H9 (cell line): Measurements from ENCODE around the gene SCAND1. TPM values are rescaled to one million over a fixed set of nuclear protein-coding genes. Genes with fewer than 3 reads are reported as not detected.

ENCODE experiments used
- DNase-seq: peaks from one replicate; pipeline ENCODE4 v3.0.0-alpha.2; 2017
- H2AFZ ChIP-seq: one replicate; pipeline ENCODE4 v1.6.1; 2013; ENCODE audit warnings: mild to moderate bottlenecking, low read length, control low read depth, moderate library complexity
- H2AK5ac ChIP-seq: 2 replicates; pipeline ENCODE4 v1.6.1; 2013; ENCODE audit warnings: low read length, control low read depth, mixed read lengths; ENCODE audit not compliant: insufficient read length
- H2BK120ac ChIP-seq: one replicate; pipeline ENCODE4 v1.6.1; 2013; ENCODE audit warnings: low read depth, mild to moderate bottlenecking, low read length, control low read depth, inconsistent platforms; ENCODE audit not compliant: poor library complexity, severe bottlenecking
- H2BK12ac ChIP-seq: 2 replicates; pipeline ENCODE4 v1.6.1; 2013; ENCODE audit warnings: low read length, control low read depth, mixed read lengths, low read depth; ENCODE audit not compliant: insufficient read length
- H2BK15ac ChIP-seq: 2 replicates; pipeline ENCODE4 v1.6.1; 2013; ENCODE audit warnings: low read depth, low read length, control low read depth
- H2BK20ac ChIP-seq: one replicate; pipeline ENCODE4 v1.6.1; 2013; ENCODE audit warnings: low read depth, mild to moderate bottlenecking, low read length, control low read depth, inconsistent platforms; ENCODE audit not compliant: poor library complexity, severe bottlenecking
- H2BK5ac ChIP-seq: 2 replicates; pipeline ENCODE4 v1.6.1; 2013; ENCODE audit warnings: low read length, control low read depth, mixed read lengths; ENCODE audit not compliant: insufficient read length
- H3K14ac ChIP-seq: 2 replicates; pipeline ENCODE4 v1.6.1; 2013; ENCODE audit warnings: low read length, control low read depth; ENCODE audit not compliant: insufficient read depth
- H3K18ac ChIP-seq: 2 replicates; pipeline ENCODE4 v1.6.1; 2013; ENCODE audit warnings: low read depth, mild to moderate bottlenecking, mixed read lengths, low read length, control low read depth; ENCODE audit not compliant: insufficient read length
- H3K23ac ChIP-seq: 2 replicates; pipeline ENCODE4 v1.6.1; 2013; ENCODE audit warnings: low read length, control low read depth, mixed read lengths, low read depth; ENCODE audit not compliant: insufficient read length
- H3K23me2 ChIP-seq: 2 replicates; pipeline ENCODE4 v1.6.1; 2013; ENCODE audit warnings: low read depth, mild to moderate bottlenecking, mixed read lengths, low read length, control low read depth; ENCODE audit not compliant: insufficient read length, poor library complexity, severe bottlenecking
- H3K27ac ChIP-seq: 2 replicates; pipeline ENCODE4 v1.5.1; 2013; ENCODE audit warnings: low read length, control low read depth, mixed read lengths, low read depth; ENCODE audit not compliant: insufficient read length
- H3K27me3 ChIP-seq: 2 replicates; pipeline ENCODE4 v1.6.1; 2013; ENCODE audit warnings: low read length, control low read depth, inconsistent platforms; ENCODE audit not compliant: insufficient read depth
- H3K4ac ChIP-seq: 2 replicates; pipeline ENCODE4 v1.6.1; 2013; ENCODE audit warnings: low read depth, mild to moderate bottlenecking, control low read depth, inconsistent platforms, low read length, moderate library complexity
- H3K4me1 ChIP-seq: 2 replicates; pipeline ENCODE4 v1.6.1; 2013; ENCODE audit warnings: low read length, control low read depth, inconsistent platforms; ENCODE audit not compliant: insufficient read depth
- H3K4me2 ChIP-seq: 2 replicates; pipeline ENCODE4 v1.6.1; 2013; ENCODE audit warnings: low read length, control low read depth, mixed read lengths; ENCODE audit not compliant: insufficient read length, insufficient read depth
- H3K56ac ChIP-seq: 2 replicates; pipeline ENCODE4 v1.6.1; 2013; ENCODE audit warnings: low read depth, mild to moderate bottlenecking, mixed read lengths, low read length, control low read depth; ENCODE audit not compliant: insufficient read length
- H3K79me1 ChIP-seq: 2 replicates; pipeline ENCODE4 v1.6.1; 2013; ENCODE audit warnings: low read depth, mild to moderate bottlenecking, moderate library complexity, low read length, control low read depth, inconsistent platforms; ENCODE audit not compliant: insufficient read depth, poor library complexity, severe bottlenecking
- H3K79me2 ChIP-seq: 2 replicates; pipeline ENCODE4 v1.6.1; 2013; ENCODE audit warnings: low read length, control low read depth, inconsistent platforms; ENCODE audit not compliant: insufficient read depth
- H3K9ac ChIP-seq: 2 replicates; pipeline ENCODE4 v1.6.1; 2013; ENCODE audit warnings: low read length, control low read depth, mixed read lengths; ENCODE audit not compliant: insufficient read length; ENCODE audit errors: extremely low read depth
- H3K9me3 ChIP-seq: one replicate; pipeline ENCODE4 v1.6.1; 2013; ENCODE audit warnings: low read depth, low read length, inconsistent platforms; ENCODE audit not compliant: control insufficient read depth
- H3T11ph ChIP-seq: one replicate; pipeline ENCODE4 v1.6.1; 2013; ENCODE audit warnings: mild to moderate bottlenecking, low read length, control low read depth, inconsistent platforms
- H4K20me1 ChIP-seq: one replicate; pipeline ENCODE4 v1.6.1; 2013; ENCODE audit not compliant: control insufficient read depth, insufficient read length, insufficient read depth
- H4K5ac ChIP-seq: 2 replicates; pipeline ENCODE4 v1.6.1; 2013; ENCODE audit warnings: low read depth, mild to moderate bottlenecking, mixed read lengths, low read length, control low read depth; ENCODE audit not compliant: insufficient read length
- H4K8ac ChIP-seq: replicated peaks from 2 replicates; pipeline ENCODE4 v1.6.1; 2013; ENCODE audit warnings: low read length, control low read depth, mixed read lengths, low read depth; ENCODE audit not compliant: insufficient read length
- H4K91ac ChIP-seq: 2 replicates; pipeline ENCODE4 v1.6.1; 2013; ENCODE audit warnings: low read depth, mild to moderate bottlenecking, moderate library complexity, mixed read lengths, low read length, control low read depth; ENCODE audit not compliant: insufficient read length
- H3K27ac Mint-ChIP-seq, 3 experiments: 2 replicates in 2 of 3; 3 replicates in 1 of 3; pipeline ENCODE4 v1.8.0; 2020 to 2021; ENCODE audit warnings: mixed read lengths in 3 of 3, mild to moderate bottlenecking in 1 of 3, moderate library complexity in 1 of 3
- H3K27me3 Mint-ChIP-seq: 2 replicates; pipeline ENCODE4 v1.8.0; 2021; ENCODE audit warnings: low read depth, mild to moderate bottlenecking, moderate library complexity, mixed read lengths
- H3K36me3 Mint-ChIP-seq, 3 experiments: 2 replicates in 2 of 3; 3 replicates in 1 of 3; pipeline ENCODE4 v1.8.0; 2020 to 2021; ENCODE audit warnings: low read depth in 3 of 3, mixed read lengths in 3 of 3; ENCODE audit not compliant: insufficient read depth in 1 of 3
- H3K4me1 Mint-ChIP-seq, 2 experiments: 2 replicates each; pipeline ENCODE4 v1.8.0; 2020; ENCODE audit warnings: mixed read lengths in 2 of 2
- H3K4me3 Mint-ChIP-seq, 2 experiments: 2 replicates in 1 of 2; 3 replicates in 1 of 2; pipeline ENCODE4 v1.8.0; 2020 to 2021; ENCODE audit warnings: mild to moderate bottlenecking in 2 of 2, mixed read lengths in 2 of 2, moderate library complexity in 1 of 2
- H3K9me3 Mint-ChIP-seq, 2 experiments: 2 replicates in 1 of 2; 3 replicates in 1 of 2; pipeline ENCODE4 v1.8.0; 2020; ENCODE audit warnings: mild to moderate bottlenecking in 2 of 2, mixed read lengths in 2 of 2, moderate library complexity in 1 of 2
- CTCF ChIP-seq: fragments of 200-600 bp; sonication (generic); conservative IDR thresholded peaks from 3 replicates; pipeline ENCODE4 v1.8.0; 2021; ENCODE audit warnings: antibody characterized with exemption, mild to moderate bottlenecking
- WGBS: extraction: QIAGEN DNeasy Blood & Tissue Kit; methylation state at CpG from one replicate; pipeline ENCODE4 v1.1.7; 2013; ENCODE audit warnings: missing lambda C conversion rate, low lambda C conversion rate, mixed read lengths; ENCODE audit not compliant: insufficient read length; ENCODE audit errors: extremely low coverage; 5-methylcytosine and 5-hydroxymethylcytosine counted together
- total RNA-seq: library from RNA; stranded (reverse); gene quantifications from 2 replicates; pipeline ENCODE4 v1.2.1, GENCODE V29; 2021

SCAND1 gene
- total RNA-seq, 1 experiment from 2014 or later, result 59.1 TPM

GRCh38 chr20:36004045-36004444 lies 49.7 kb upstream of the SCAND1 start:
- Mint-ChIP-seq H3K4me1 (no peaks in the 10 kb centered on the region), H3K27ac (no peak overlapping the region), H3K4me3 (no peak overlapping the region), H3K9me3 (peaks cover 26 to 30% of the 10 kb centered on the region in 2 experiments), H3K27me3 (peaks cover 10% of the 10 kb centered on the region), H3K36me3 (peaks cover 2 to 12% (median 9%) of the 10 kb centered on the region in 3 experiments; a peak in 5 of 7 replicates)
- Histone ChIP-seq H2BK15ac (no peak overlapping the region), H3K9me3 (peaks cover 10% of the 10 kb centered on the region), H3K18ac (no peak overlapping the region), H3K4me1 (no peaks in the 10 kb centered on the region), H4K5ac (no peak overlapping the region), H3K27ac (no peak overlapping the region), H3K23me2 (no peaks in the 10 kb centered on the region), H3K79me1 (no peaks in the 10 kb centered on the region), H2BK5ac (no peak overlapping the region), H2AK5ac (no peak overlapping the region), H3K56ac (no peak overlapping the region), H3K79me2 (no peaks in the 10 kb centered on the region), H3K27me3 (no peaks in the 10 kb centered on the region), H4K8ac (no peak overlapping the region), H3K4me2 (no peak overlapping the region), H3K9ac (no peak overlapping the region), H3K23ac (no peak overlapping the region), H2BK20ac (no peak overlapping the region), H3K4ac (no peak overlapping the region), H2AFZ (no peak overlapping the region), H2BK120ac (no peak overlapping the region), H4K91ac (no peak overlapping the region), H4K20me1 (no peaks in the 10 kb centered on the region), H2BK12ac (no peak overlapping the region), H3T11ph (no peak overlapping the region), H3K14ac (no peak overlapping the region)
- DNase-seq, result no peak
- no CpG with 5 or more reads among the region's 1 CpG for WGBS
- TF ChIP-seq CTCF, result no peak
